Prostate gland (tissue), 2 donors: Measurements from ENCODE around the gene XPNPEP1.

Source experiments
- POLR2A ChIP-seq: fragments of 450-650 bp; IDR thresholded peaks from one replicate; pipeline ENCODE4 v1.6.1; 2016; ENCODE audit warnings: antibody characterized with exemption, mild to moderate bottlenecking
- POLR2AphosphoS5 ChIP-seq: sonication (generic); formaldehyde crosslinking; IDR thresholded peaks from one replicate; pipeline ENCODE4 v1.6.1; 2017; ENCODE audit warnings: antibody characterized with exemption
- TF ChIP-seq, protein P1 (sequence below), 4 experiments: fragments of 200-600 bp in 2 of 4; fragments of 450-650 bp in 2 of 4; sonication (generic) in 2 of 4; IDR thresholded peaks; 1 replicate in 3 of 4; 2 replicates in 1 of 4; pipeline ENCODE4 v1.5.1; 2016 to 2019; ENCODE audit warnings: antibody characterized with exemption in 4 of 4, mild to moderate bottlenecking in 2 of 4, moderate library complexity in 2 of 4

GRCh38 chr10:109915566-109915965 lies 7.7 kb downstream of the XPNPEP1 start:
- TF ChIP-seq, protein P1, sequence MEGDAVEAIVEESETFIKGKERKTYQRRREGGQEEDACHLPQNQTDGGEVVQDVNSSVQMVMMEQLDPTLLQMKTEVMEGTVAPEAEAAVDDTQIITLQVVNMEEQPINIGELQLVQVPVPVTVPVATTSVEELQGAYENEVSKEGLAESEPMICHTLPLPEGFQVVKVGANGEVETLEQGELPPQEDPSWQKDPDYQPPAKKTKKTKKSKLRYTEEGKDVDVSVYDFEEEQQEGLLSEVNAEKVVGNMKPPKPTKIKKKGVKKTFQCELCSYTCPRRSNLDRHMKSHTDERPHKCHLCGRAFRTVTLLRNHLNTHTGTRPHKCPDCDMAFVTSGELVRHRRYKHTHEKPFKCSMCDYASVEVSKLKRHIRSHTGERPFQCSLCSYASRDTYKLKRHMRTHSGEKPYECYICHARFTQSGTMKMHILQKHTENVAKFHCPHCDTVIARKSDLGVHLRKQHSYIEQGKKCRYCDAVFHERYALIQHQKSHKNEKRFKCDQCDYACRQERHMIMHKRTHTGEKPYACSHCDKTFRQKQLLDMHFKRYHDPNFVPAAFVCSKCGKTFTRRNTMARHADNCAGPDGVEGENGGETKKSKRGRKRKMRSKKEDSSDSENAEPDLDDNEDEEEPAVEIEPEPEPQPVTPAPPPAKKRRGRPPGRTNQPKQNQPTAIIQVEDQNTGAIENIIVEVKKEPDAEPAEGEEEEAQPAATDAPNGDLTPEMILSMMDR (IDR thresholded peaks at IDR 0.05): no peak
- TF ChIP-seq POLR2AphosphoS5: peak; percentile 29
- no peak for TF ChIP-seq POLR2A
